ENCODE data around the gene TPPP2.
"Not testable (repeated sequence)": the region's sequence is repeated elsewhere in the genome, so short reads cannot be mapped to it uniquely, and the experiment has no call there.

TPPP2 gene

GRCh38 chr14:21029917-21030316, at the start of gene TPPP2:
Gene TPPP2, plus strand, starts transcription at chr14:21030217. Its CDS starts 365 bp downstream, at chr14:21030582.
- no peak for DNase-seq

GRCh38 chr14:20980906-20981305, 49.1 kb upstream of the TPPP2 start:
- no peak for DNase-seq

- DNase-seq, result no peak
These were observed 47.2 kb upstream of the TPPP2 start for GRCh38 chr14:20982646-20983369.

- not testable (repeated sequence) for DNase-seq
These were observed 44.4 kb upstream of the TPPP2 start for GRCh38 chr14:20985650-20986049.

GRCh38 chr14:20986811-20987210, 43.2 kb upstream of the TPPP2 start:
- DNase-seq, result no peak

GRCh38 chr14:20988717-20989470, 41.1 kb upstream of the TPPP2 start:
- DNase-seq, result no peak

- no peak for DNase-seq
These were observed 40.6 kb upstream of the TPPP2 start for GRCh38 chr14:20989471-20989786.

GRCh38 chr14:20989787-20990600, 40.0 kb upstream of the TPPP2 start, which contains the start of gene METTL17:
Gene METTL17, plus strand, starts transcription at chr14:20989980. Its CDS starts 23 bp downstream, at chr14:20990003.
- peak; percentile 85 for DNase-seq

- DNase-seq, result no peak
These were observed 33.5 kb upstream of the TPPP2 start for GRCh38 chr14:20996521-20996920.

- DNase-seq, result no peak
These were observed 32.9 kb upstream of the TPPP2 start for GRCh38 chr14:20997115-20997514.

GRCh38 chr14:20997564-20997963, 32.5 kb upstream of the TPPP2 start:
- no peak for DNase-seq

GRCh38 chr14:20998139-20998538, 31.9 kb upstream of the TPPP2 start:
- no peak for DNase-seq

GRCh38 chr14:20998674-20999366, 31.2 kb upstream of the TPPP2 start, which contains the start of gene SLC39A2:
Gene SLC39A2, plus strand, starts transcription at chr14:20999293. Its CDS starts 154 bp downstream, at chr14:20999447.
- no peak for DNase-seq

- no peak for DNase-seq
These were observed 30.4 kb upstream of the TPPP2 start for GRCh38 chr14:20999591-20999990.

GRCh38 chr14:21001218-21001617, 28.8 kb upstream of the TPPP2 start:
- no peak for DNase-seq

- no peak for DNase-seq
These were observed 26.1 kb upstream of the TPPP2 start for GRCh38 chr14:21003788-21004346.

GRCh38 chr14:21009721-21010120, 20.3 kb upstream of the TPPP2 start:
- not testable (repeated sequence) for DNase-seq

GRCh38 chr14:21011136-21011535, 18.9 kb upstream of the TPPP2 start:
- no peak for DNase-seq

- peak; percentile 16 for DNase-seq
These were observed 15.2 kb upstream of the TPPP2 start for GRCh38 chr14:21014761-21015190.

- no peak for DNase-seq
These were observed 14.7 kb upstream of the TPPP2 start for GRCh38 chr14:21015312-21015711.

GRCh38 chr14:21016413-21017190, 13.4 kb upstream of the TPPP2 start:
- DNase-seq, result no peak
